Activated CD4-positive, CD25-positive, alpha-beta regulatory T cell treated with anti-CD3 and anti-CD28 coated beads, Interleukin-2, amount 50 U/mL, for 72 hours (primary cell): ENCODE data around the gene BLTP3B.

Experiments
- DNase-seq: peaks from one replicate; pipeline ENCODE4 v3.0.0; 2021

The BLTP3B gene

DNA sequence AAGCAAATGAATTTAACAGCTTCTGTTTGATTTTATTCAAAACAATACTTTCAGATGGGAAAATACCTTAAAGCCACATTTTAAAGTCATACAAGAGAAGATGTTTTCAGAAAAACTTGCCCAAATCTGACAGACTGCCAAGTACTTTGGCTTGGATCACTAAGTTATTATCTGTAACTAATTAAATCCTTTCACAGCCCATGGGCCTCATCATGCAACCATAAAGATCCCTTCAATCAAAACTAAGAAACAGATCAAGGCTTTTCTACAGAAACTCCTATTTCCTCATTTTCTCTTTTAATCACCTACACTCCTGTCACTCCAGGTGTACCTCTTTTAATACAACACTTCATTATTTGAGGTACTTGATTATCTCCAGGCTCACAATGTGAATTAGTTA is 28.1 kb downstream of the BLTP3B start:
- no peak for DNase-seq

DNA sequence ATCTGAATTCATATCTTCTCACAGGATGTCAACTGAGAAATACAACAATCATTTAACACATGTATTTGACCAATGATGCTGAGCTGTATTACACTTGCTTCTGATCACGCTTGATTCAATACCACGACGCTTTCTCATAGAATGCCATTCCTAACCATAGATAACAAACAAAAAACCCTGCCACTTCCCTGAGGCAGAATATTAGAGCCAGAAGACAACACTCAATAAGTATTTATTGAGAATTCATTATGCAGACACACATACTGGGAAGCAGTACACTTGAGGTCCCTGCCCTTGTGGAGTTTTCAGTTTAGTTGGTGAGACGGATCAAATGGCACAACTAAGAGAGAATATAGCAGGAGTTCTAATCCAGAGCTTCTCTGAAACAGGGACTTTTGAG is 32.4 kb downstream of the BLTP3B start:
- DNase-seq, result no peak

DNA sequence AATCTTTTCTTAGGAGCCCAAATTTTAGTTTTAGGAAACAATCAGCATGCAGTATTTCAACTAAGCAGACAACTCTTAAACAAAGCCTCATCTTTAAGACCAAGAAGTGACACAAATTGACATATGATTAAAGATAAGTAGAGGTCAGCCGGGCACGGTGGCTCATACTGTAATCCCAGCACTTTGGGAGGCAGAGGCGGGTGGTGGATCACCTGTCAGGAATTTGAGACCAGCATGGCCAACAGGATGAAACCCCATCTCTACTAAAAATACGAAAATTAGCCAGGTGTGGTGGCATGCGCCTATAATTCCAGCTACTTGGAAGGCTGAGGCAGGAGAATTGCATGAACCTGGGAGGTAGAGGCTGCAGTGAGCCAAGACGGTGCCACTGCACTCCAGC is 35.8 kb downstream of the BLTP3B start:
- no peak for DNase-seq

GRCh38 chr12:100105661-100106060 is 37.0 kb downstream of the BLTP3B start:
- DNase-seq, result no peak

- no peak for DNase-seq
Observed at GRCh38 chr12:100101000-100101399, 41.7 kb downstream of the BLTP3B start.
